Stimulated activated CD4-positive, alpha-beta T cell treated with anti-CD3 and anti-CD28 coated beads, TNF-alpha, amount 100 ng/mL, for 24 hours (primary cell): ENCODE measurements around the gene GSDME.
A peak's percentile ranks its signal among the peaks of the same experiment; 100 is the strongest.

Source experiments
- DNase-seq, 3 experiments: peaks; one replicate each; pipeline ENCODE4 v3.0.0-alpha.2; 2020; ENCODE audit warnings: low read depth in 3 of 3

GSDME gene

GRCh38 chr7:24706211-24707170, 50.8 kb downstream of the GSDME start:
- DNase-seq: no peak

- DNase-seq: no peak
Measured at GRCh38 chr7:24705461-24705954, 51.8 kb downstream of the GSDME start.

- DNase-seq: no peak
Measured at GRCh38 chr7:24704311-24704710, 53.0 kb downstream of the GSDME start.

GRCh38 chr7:24703296-24703695, 54.0 kb downstream of the GSDME start:
- no peak for DNase-seq

- no peak for DNase-seq
Measured at GRCh38 chr7:24702755-24703154, 54.5 kb downstream of the GSDME start.

GRCh38 chr7:24701261-24702235, 55.7 kb downstream of the GSDME start:
- DNase-seq: no peak

- no peak for DNase-seq
Measured at GRCh38 chr7:24700521-24701260, 56.6 kb downstream of the GSDME start.

- no peak for DNase-seq
Measured at GRCh38 chr7:24698531-24699266, 58.6 kb downstream of the GSDME start.

- DNase-seq: no peak
Measured at GRCh38 chr7:24697416-24697815, 59.8 kb downstream of the GSDME start.

- no peak for DNase-seq
Measured at GRCh38 chr7:24692592-24692991, 64.7 kb downstream of the GSDME start.

- DNase-seq: no peak
Measured at GRCh38 chr7:24690251-24690650, 67.0 kb downstream of the GSDME start.

- DNase-seq: no peak
Measured at GRCh38 chr7:24685708-24686107, 71.6 kb downstream of the GSDME start.

- DNase-seq: no peak
Measured at GRCh38 chr7:24670782-24671181, 86.5 kb downstream of the GSDME start.

GRCh38 chr7:24669971-24670591, 87.2 kb downstream of the GSDME start:
- DNase-seq: no peak

GRCh38 chr7:24668927-24669635, 88.2 kb downstream of the GSDME start:
- no peak for DNase-seq

- DNase-seq: peak; percentile 11 to 45 (median 14)
Measured at GRCh38 chr7:24665564-24666294, 91.5 kb downstream of the GSDME start.

- DNase-seq: no peak
Measured at GRCh38 chr7:24660546-24660945, 96.7 kb downstream of the GSDME start.

GRCh38 chr7:24659505-24659904, 97.8 kb downstream of the GSDME start:
- no peak for DNase-seq

- DNase-seq: no peak
Measured at GRCh38 chr7:24657980-24658379, 99.3 kb downstream of the GSDME start.
